Measurements from ENCODE around the gene ARPC1B. TPM values are rescaled to one million over a fixed set of nuclear protein-coding genes. Genes with fewer than 3 reads are reported as not detected.

Gene ARPC1B
- total and polyA plus RNA-seq, 2 of the 8 experiments (the other 6 are each of a cell fraction or from before 2014, with no cell fraction given) = 64.5 to 115 TPM

DNA sequence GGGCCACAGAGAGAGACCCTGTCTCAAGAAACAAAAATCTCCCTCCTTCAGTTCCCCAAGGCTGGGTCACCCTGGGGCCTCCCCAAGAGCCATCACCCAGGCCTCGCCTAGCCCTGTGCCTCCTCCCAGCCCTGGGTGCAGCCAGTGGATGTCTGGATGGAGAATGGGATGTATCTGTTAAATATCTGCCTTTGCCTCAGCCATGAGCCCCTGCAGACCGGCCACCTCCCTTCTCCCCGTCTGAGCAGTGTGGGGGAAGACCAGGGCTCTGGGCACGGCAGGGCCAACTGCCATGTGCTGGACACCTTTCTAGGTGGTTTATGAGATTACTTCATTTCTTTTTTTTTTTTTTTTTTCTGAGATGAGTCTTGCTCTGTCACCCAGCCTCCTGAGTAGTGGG is 10.0 kb downstream of the ARPC1B start:
- ChIA-PET CTCF (ENCODE audit: partially characterized antibody) (no interaction called here), POLR2A (ENCODE audit: partially characterized antibody) (interaction anchor here (1.5 to 3.3 kb wide), 3 partner anchors 8 to 14 kb away, joined by 3 to 18 read pairs (median 4); no protein-coding TSS in a partner anchor)
- Histone ChIP-seq H3K14ac (ENCODE audit: insufficient read length) (no peak overlapping the region), H3K4me2 (ENCODE audit: insufficient read depth in 1 of 2, low read depth in 2 of 2, low read length in 2 of 2) (no peak overlapping the region), H2AFZ (ENCODE audit: low read length) (no peak overlapping the region), H4K91ac (replicated peaks; ENCODE audit: insufficient read length, low read length) (no peak overlapping the region), H2BK5ac (ENCODE audit: low read depth, low read length) (no peak overlapping the region), H3K79me2 (ENCODE audit: control insufficient read depth in 1 of 2, insufficient read depth in 2 of 2, low read length in 2 of 2) (peaks cover 0 to 13% of the 10 kb centered on the region in 2 experiments; a peak in 1 of 4 replicates), H3K23me2 (ENCODE audit: low read depth, low read length) (no peaks in the 10 kb centered on the region; the same call in 1 of the 2 replicates), H3K27me3 (replicated peaks in 1 of 4; ENCODE audit: control insufficient read depth in 3 of 4, extremely low read depth in 1 of 4, insufficient read depth in 3 of 4, low read length in 3 of 4) (no peaks in the 10 kb centered on the region), H3K36me3 (ENCODE audit: control insufficient read depth in 2 of 4, insufficient read depth in 4 of 4, low read length in 3 of 4) (peaks cover 2 to 12% (median 8%) of the 10 kb centered on the region in 4 experiments; a peak in 6 of 8 replicates), H4K5ac (ENCODE audit: insufficient read length, low read depth, low read length) (no peak overlapping the region), H2BK20ac (ENCODE audit: low read length) (no peak overlapping the region), H2BK12ac (ENCODE audit: low read depth, low read length) (no peak overlapping the region), H3K56ac (replicated peaks; ENCODE audit: insufficient read length, low read depth, low read length) (no peak overlapping the region), H3K27ac (ENCODE audit: low read depth, low read length) (no peak overlapping the region), H2AK5ac (ENCODE audit: low read depth, low read length) (no peak overlapping the region), H4K8ac (ENCODE audit: extremely low read depth, insufficient read depth, low read length) (no peak overlapping the region), H4K20me1 (replicated peaks in 1 of 2; ENCODE audit: control insufficient read depth in 1 of 2, insufficient read depth in 2 of 2, low read length in 2 of 2) (peaks cover 10 to 21% of the 10 kb centered on the region in 2 experiments), H2BK120ac (replicated peaks; ENCODE audit: low read depth, low read length) (no peak overlapping the region), H3K79me1 (ENCODE audit: low read depth, low read length) (peaks cover 13% of the 10 kb centered on the region), H3K9ac (replicated peaks in 1 of 4; ENCODE audit: extremely low read depth in 1 of 4, low read depth in 3 of 4, low read length in 3 of 4) (no peak overlapping the region), H3K4ac (replicated peaks; ENCODE audit: insufficient read length, low read depth, low read length) (no peak overlapping the region), H2BK15ac (ENCODE audit: low read length) (no peak overlapping the region), H3K18ac (ENCODE audit: extremely low read depth, low read length) (no peak overlapping the region), H3K4me3 (ENCODE audit: extremely low read depth in 1 of 4, insufficient read depth in 2 of 4, low read depth in 3 of 4, low read length in 4 of 4) (no peak overlapping the region), H3K9me3 (ENCODE audit: insufficient read depth in 2 of 2, low read depth in 1 of 2, low read length in 1 of 2) (no peaks in the 10 kb centered on the region), H3K4me1 (replicated peaks in 1 of 4; ENCODE audit: control insufficient read depth in 3 of 4, insufficient read depth in 4 of 4, low read length in 3 of 4) (peaks cover 0 to 5% (median 1%) of the 10 kb centered on the region in 4 experiments; a peak in 2 of 7 replicates), H3K23ac (ENCODE audit: insufficient read length) (no peak overlapping the region)
- 89% methylated on average over 4 of the region's 4 CpGs; no CpG with 5 or more reads in 1 of the 2 experiments for WGBS, 2 experiments (ENCODE audit: extremely low coverage in 1 of 2, insufficient coverage in 1 of 2, insufficient read length in 1 of 2, insufficient replicate concordance in 2 of 2, low coverage in 1 of 2, low lambda C conversion rate in 2 of 2, missing lambda C conversion rate in 1 of 2)
- FAIRE-seq (no peak), DNase-seq (ENCODE audit: low read depth in 1 of 2, low spot score in 2 of 2) (no peak)
- TF ChIP-seq, protein P1, sequence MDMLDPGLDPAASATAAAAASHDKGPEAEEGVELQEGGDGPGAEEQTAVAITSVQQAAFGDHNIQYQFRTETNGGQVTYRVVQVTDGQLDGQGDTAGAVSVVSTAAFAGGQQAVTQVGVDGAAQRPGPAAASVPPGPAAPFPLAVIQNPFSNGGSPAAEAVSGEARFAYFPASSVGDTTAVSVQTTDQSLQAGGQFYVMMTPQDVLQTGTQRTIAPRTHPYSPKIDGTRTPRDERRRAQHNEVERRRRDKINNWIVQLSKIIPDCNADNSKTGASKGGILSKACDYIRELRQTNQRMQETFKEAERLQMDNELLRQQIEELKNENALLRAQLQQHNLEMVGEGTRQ (IDR thresholded peaks at IDR 0.05; ENCODE audit: low read length) = no peak
- TF ChIP-seq SUZ12 (IDR thresholded peaks at IDR 0.05; ENCODE audit: low read length) (no peak), SIX5 (IDR thresholded peaks at IDR 0.05; ENCODE audit: low read depth, low read length) (no peak), FOSL1 (IDR thresholded peaks at IDR 0.05; ENCODE audit: insufficient read depth, low read depth, low read length) (no peak), RFX5 (IDR thresholded peaks at IDR 0.05; ENCODE audit: borderline replicate concordance, low read depth, low read length) (no peak), CBX5 (IDR thresholded peaks at IDR 0.05; ENCODE audit: low read depth, low read length) (no peak), ZNF274 (IDR thresholded peaks at IDR 0.05; ENCODE audit: borderline replicate concordance, extremely low read depth, low read length) (no peak), POLR2A (IDR thresholded peaks at IDR 0.05; ENCODE audit: control extremely low read depth in 1 of 2, low read depth in 2 of 2, low read length in 2 of 2) (no peak)

All from H1 (cell line).